SK-N-SH (cell line): ENCODE measurements around the gene NPFFR2. TPM values are rescaled to one million over a fixed set of nuclear protein-coding genes. Genes with fewer than 3 reads are reported as not detected.

Experiments used
- CTCF ChIA-PET: fragments of 300-600, 350-600 bp; formaldehyde crosslinking; extraction: SDS; loops from one replicate; lab custom pipeline; 2021; lab: Yijun Ruan, JAX
- POLR2A ChIA-PET: fragments of 350-600 bp; sonication (Branson Sonifier 250); formaldehyde crosslinking; extraction: SDS; loops from one replicate; lab custom pipeline; 2020; ENCODE audit warnings: antibody characterized with exemption, inconsistent platforms; lab: Yijun Ruan, JAX
- DNase-seq: peaks from one replicate; pipeline ENCODE4 v3.0.0; 2012
- H2AFZ ChIP-seq: fragments of 200-600 bp; sonication (generic); 2 replicates; pipeline ENCODE4 v1.8.1; 2016; ENCODE audit warnings: antibody characterized with exemption, mild to moderate bottlenecking, low read depth
- H3F3A ChIP-seq: fragments of 200-600 bp; sonication (generic); replicated peaks from 2 replicates; pipeline ENCODE3; 2016; ENCODE audit warnings: antibody characterized with exemption, mild to moderate bottlenecking; ENCODE audit not compliant: insufficient read depth
- H3K27ac ChIP-seq, 2 experiments: fragments of 200-500 bp in 1 of 2; fragments of 200-600 bp in 1 of 2; sonication (Bioruptor generic) in 1 of 2; sonication (generic), shearing (Covaris generic) in 1 of 2; 2 replicates each; pipeline versions ENCODE4 v1.5.1 to v1.6.1; 2014 to 2016; ENCODE audit warnings: low read depth in 2 of 2, inconsistent platforms in 1 of 2, low read length in 1 of 2, mild to moderate bottlenecking in 1 of 2, mixed read lengths in 1 of 2
- H3K27me3 ChIP-seq: fragments of 200-600 bp; sonication (generic), shearing (Covaris generic); 2 replicates; pipeline ENCODE4 v1.6.1; 2016; ENCODE audit warnings: mixed run types; ENCODE audit not compliant: insufficient read depth
- H3K36me3 ChIP-seq, 2 experiments: fragments of 200-500 bp in 1 of 2; fragments of 200-600 bp in 1 of 2; sonication (Bioruptor generic) in 1 of 2; sonication (generic) in 1 of 2; replicated peaks in 1 of 2; 2 replicates each; pipeline versions ENCODE3 to v1.5.1; 2014 to 2016; ENCODE audit warnings: low read length in 1 of 2, mild to moderate bottlenecking in 1 of 2; ENCODE audit not compliant: insufficient read depth in 2 of 2, control insufficient read depth in 1 of 2
- H3K4me1 ChIP-seq, 2 experiments: fragments of 200-500 bp in 1 of 2; fragments of 200-600 bp in 1 of 2; sonication (Bioruptor generic) in 1 of 2; sonication (generic), shearing (Covaris generic) in 1 of 2; 2 replicates each; pipeline versions ENCODE4 v1.5.1 to v1.6.1; 2014 to 2016; ENCODE audit warnings: low read depth in 1 of 2, low read length in 1 of 2, mixed run types in 1 of 2; ENCODE audit not compliant: insufficient read depth in 2 of 2, control insufficient read depth in 1 of 2
- H3K4me2 ChIP-seq: fragments of 200-600 bp; sonication (generic), shearing (Covaris generic); 2 replicates; pipeline ENCODE4 v1.6.1; 2017; ENCODE audit warnings: mixed run types
- H3K4me3 ChIP-seq, 2 experiments: fragments of 200-500 bp in 1 of 2; fragments of 200-600 bp in 1 of 2; sonication (Bioruptor generic) in 1 of 2; sonication (generic), shearing (Covaris generic) in 1 of 2; 2 replicates each; pipeline versions ENCODE4 v1.5.1 to v1.8.1; 2014 to 2016; ENCODE audit warnings: low read depth in 2 of 2, inconsistent platforms in 1 of 2, low read length in 1 of 2, mild to moderate bottlenecking in 1 of 2, mixed read lengths in 1 of 2, moderate library complexity in 1 of 2
- H3K79me2 ChIP-seq: fragments of 200-600 bp; sonication (generic); 2 replicates; pipeline ENCODE4 v1.8.1; 2017; ENCODE audit warnings: mild to moderate bottlenecking; ENCODE audit not compliant: insufficient read depth
- H3K9ac ChIP-seq: fragments of 200-600 bp; sonication (generic); 2 replicates; pipeline ENCODE4 v1.6.1; 2017; ENCODE audit warnings: mixed run types
- H3K9me2 ChIP-seq: fragments of 200-600 bp; sonication (generic); 2 replicates; pipeline ENCODE4 v1.6.1; 2017; ENCODE audit warnings: mixed run types
- H3K9me3 ChIP-seq: fragments of 200-600 bp; sonication (generic); 2 replicates; pipeline ENCODE4 v1.6.1; 2017; ENCODE audit warnings: mixed run types, mild to moderate bottlenecking, moderate library complexity
- H4K20me1 ChIP-seq: fragments of 200-600 bp; sonication (generic); 2 replicates; pipeline ENCODE4 v1.6.1; 2017; ENCODE audit warnings: mild to moderate bottlenecking, mixed run types; ENCODE audit not compliant: insufficient read depth
- FOXJ3 ChIP-seq: sonication (generic); formaldehyde crosslinking; IDR thresholded peaks from 2 replicates; pipeline ENCODE4 v1.5.1; 2020; ENCODE audit warnings: mild to moderate bottlenecking, missing genetic modification reagents
- FOXM1 ChIP-seq: IDR thresholded peaks from 2 replicates; pipeline ENCODE4 v1.4.0; 2012; ENCODE audit warnings: low read depth, mild to moderate bottlenecking
- GABPA ChIP-seq: IDR thresholded peaks from 2 replicates; pipeline ENCODE4 v1.4.0; 2012; ENCODE audit warnings: low read depth, mild to moderate bottlenecking
- MAX ChIP-seq: IDR thresholded peaks from 2 replicates; pipeline ENCODE4 v1.4.0; 2012; ENCODE audit warnings: low read depth
- POLR2AphosphoS5 ChIP-seq: IDR thresholded peaks from 2 replicates; pipeline ENCODE4 v1.6.1; 2012; ENCODE audit warnings: low read depth, low read length
- RCOR1 ChIP-seq: fragments of 150-350 bp; IDR thresholded peaks from 2 replicates; pipeline ENCODE4 v1.6.1; 2017; ENCODE audit warnings: antibody characterized with exemption, low read length
- RXRA ChIP-seq: IDR thresholded peaks from 2 replicates; pipeline ENCODE4 v1.4.0; 2012; ENCODE audit warnings: low read depth, mild to moderate bottlenecking, borderline replicate concordance
- SIN3A ChIP-seq: IDR thresholded peaks from 2 replicates; pipeline ENCODE4 v1.6.1; 2012; ENCODE audit warnings: low read depth, mild to moderate bottlenecking, low read length, moderate library complexity, borderline replicate concordance
- SMC3 ChIP-seq: IDR thresholded peaks from 2 replicates; pipeline ENCODE4 v1.6.1; 2012; ENCODE audit warnings: low read depth, low read length, improper control_type of control experiment
- USF1 ChIP-seq: IDR thresholded peaks from 2 replicates; pipeline ENCODE4 v1.4.0; 2012; ENCODE audit warnings: low read depth, borderline replicate concordance
- ZBTB33 ChIP-seq: IDR thresholded peaks from 2 replicates; pipeline ENCODE4 v1.4.0; 2012; ENCODE audit warnings: low read depth, borderline replicate concordance
- WGBS: methylation state at CpG from one replicate; pipeline ENCODE4 v1.1.6; 2017; ENCODE audit warnings: low lambda C conversion rate; 5-methylcytosine and 5-hydroxymethylcytosine counted together
- polyA plus RNA-seq, 3 experiments: library from polyadenylated mRNA; depleted of rRNA; stranded (reverse); fragments of >200 nt; gene quantifications; 2 replicates each; pipeline ENCODE4 v1.2.3, GENCODE V29; 2012
- TF ChIP-seq, protein P1 (sequence below): fragments of 200-600 bp; sonication (generic); IDR thresholded peaks from 2 replicates; pipeline ENCODE4 v1.6.1; 2017; ENCODE audit warnings: antibody characterized with exemption, mild to moderate bottlenecking, moderate library complexity

The NPFFR2 gene
- polyA plus RNA-seq, 1 of the 3 experiments (the other 2 are of a cell fraction): 6.2 TPM

DNA sequence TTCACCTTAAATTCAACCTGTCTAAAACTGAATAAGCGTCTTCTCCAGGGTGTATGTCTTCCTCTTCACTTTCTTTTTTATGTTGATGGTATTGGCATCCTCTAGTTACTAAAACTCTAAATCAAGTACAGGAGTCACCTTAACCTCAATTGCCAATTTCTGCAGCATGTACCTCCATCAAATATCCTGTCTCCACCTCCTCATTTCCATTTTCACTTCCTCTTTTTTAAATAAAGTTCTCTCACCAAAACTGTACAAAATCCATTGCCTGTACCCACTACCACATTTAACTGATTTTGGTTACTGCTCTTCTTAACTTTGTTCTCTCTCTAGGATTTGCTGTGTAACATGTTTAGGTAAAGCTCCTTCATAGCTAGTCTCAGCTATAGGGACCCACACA is 9.2 kb upstream of the NPFFR2 start:
- no peaks in the 10 kb centered on the region for H3F3A ChIP-seq
- DNase-seq: no peak
- H3K36me3 ChIP-seq: no peaks in the 10 kb centered on the region
- no peak overlapping the region for H2AFZ ChIP-seq
- POLR2A ChIA-PET: no interaction called here
- no peaks in the 10 kb centered on the region; the same call in 1 of the 2 replicates for H3K27me3 ChIP-seq
- H3K79me2 ChIP-seq: no peaks in the 10 kb centered on the region
- WGBS: 3% methylated on average over 1 of the region's 1 CpG
- CTCF ChIA-PET: interaction anchor here (1.4 kb wide), 1 partner anchor 9 kb away, joined by 3 read pairs; the partner anchor contains the start of gene NPFFR2
- H3K9me2 ChIP-seq: no peaks in the 10 kb centered on the region
- no peaks in the 10 kb centered on the region for H3K4me1 ChIP-seq
- H3K9ac ChIP-seq: no peak overlapping the region
- H3K4me2 ChIP-seq: no peak overlapping the region
- H3K4me3 ChIP-seq: no peak overlapping the region
- no peaks in the 10 kb centered on the region for H3K9me3 ChIP-seq
- H4K20me1 ChIP-seq: no peaks in the 10 kb centered on the region
- TF ChIP-seq POLR2AphosphoS5 (no peak), FOXM1 (no peak), SIN3A (no peak), USF1 (no peak), SMC3 (no peak), ZBTB33 (no peak), RCOR1 (no peak), FOXJ3 (CRISPR knock-in tag) (no peak), GABPA (no peak)
- TF ChIP-seq, protein P1, sequence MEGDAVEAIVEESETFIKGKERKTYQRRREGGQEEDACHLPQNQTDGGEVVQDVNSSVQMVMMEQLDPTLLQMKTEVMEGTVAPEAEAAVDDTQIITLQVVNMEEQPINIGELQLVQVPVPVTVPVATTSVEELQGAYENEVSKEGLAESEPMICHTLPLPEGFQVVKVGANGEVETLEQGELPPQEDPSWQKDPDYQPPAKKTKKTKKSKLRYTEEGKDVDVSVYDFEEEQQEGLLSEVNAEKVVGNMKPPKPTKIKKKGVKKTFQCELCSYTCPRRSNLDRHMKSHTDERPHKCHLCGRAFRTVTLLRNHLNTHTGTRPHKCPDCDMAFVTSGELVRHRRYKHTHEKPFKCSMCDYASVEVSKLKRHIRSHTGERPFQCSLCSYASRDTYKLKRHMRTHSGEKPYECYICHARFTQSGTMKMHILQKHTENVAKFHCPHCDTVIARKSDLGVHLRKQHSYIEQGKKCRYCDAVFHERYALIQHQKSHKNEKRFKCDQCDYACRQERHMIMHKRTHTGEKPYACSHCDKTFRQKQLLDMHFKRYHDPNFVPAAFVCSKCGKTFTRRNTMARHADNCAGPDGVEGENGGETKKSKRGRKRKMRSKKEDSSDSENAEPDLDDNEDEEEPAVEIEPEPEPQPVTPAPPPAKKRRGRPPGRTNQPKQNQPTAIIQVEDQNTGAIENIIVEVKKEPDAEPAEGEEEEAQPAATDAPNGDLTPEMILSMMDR: no peak
- H3K27ac ChIP-seq: no peak overlapping the region

- ChIA-PET POLR2A (no interaction called here), CTCF (no interaction called here)
- Histone ChIP-seq H3K4me1 (no peaks in the 10 kb centered on the region), H3K27ac (no peak overlapping the region), H3K79me2 (no peaks in the 10 kb centered on the region), H3F3A (no peaks in the 10 kb centered on the region), H2AFZ (no peak overlapping the region), H3K27me3 (no peaks in the 10 kb centered on the region), H3K9ac (no peak overlapping the region), H3K4me2 (no peak overlapping the region), H3K36me3 (no peaks in the 10 kb centered on the region), H3K9me2 (no peaks in the 10 kb centered on the region), H3K4me3 (no peak overlapping the region), H4K20me1 (no peaks in the 10 kb centered on the region), H3K9me3 (no peaks in the 10 kb centered on the region)
- TF ChIP-seq RXRA (no peak), MAX (no peak)
- DNase-seq: no peak
Observed at GRCh38 chr4:72055566-72055965, 23.8 kb downstream of the NPFFR2 start.
